ENCODE measurements around the gene PXMP2.

DNA sequence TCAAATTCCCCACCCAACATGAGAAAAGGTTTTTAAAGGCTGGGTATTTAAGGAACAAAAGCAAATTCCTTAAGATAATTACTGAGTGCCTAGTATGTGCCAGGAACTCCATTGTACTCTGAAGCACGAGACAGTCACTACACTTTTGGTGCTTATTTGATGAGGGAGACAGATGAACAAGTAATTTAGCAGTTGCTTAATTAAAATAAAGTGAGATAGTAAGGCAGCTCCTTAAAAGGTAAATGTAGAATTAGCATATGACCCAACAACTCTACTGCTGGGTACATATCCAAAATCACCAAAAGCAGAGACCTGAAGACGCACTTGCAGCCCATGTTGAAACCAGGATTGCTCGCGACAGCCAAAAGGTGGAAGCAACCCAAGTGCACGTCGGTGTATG lies 21.6 kb upstream of the PXMP2 start:
- TF ChIP-seq EP300 (IDR thresholded peaks at IDR 0.05; ENCODE audit: low read depth), result no peak
- TF ChIP-seq, protein P1, sequence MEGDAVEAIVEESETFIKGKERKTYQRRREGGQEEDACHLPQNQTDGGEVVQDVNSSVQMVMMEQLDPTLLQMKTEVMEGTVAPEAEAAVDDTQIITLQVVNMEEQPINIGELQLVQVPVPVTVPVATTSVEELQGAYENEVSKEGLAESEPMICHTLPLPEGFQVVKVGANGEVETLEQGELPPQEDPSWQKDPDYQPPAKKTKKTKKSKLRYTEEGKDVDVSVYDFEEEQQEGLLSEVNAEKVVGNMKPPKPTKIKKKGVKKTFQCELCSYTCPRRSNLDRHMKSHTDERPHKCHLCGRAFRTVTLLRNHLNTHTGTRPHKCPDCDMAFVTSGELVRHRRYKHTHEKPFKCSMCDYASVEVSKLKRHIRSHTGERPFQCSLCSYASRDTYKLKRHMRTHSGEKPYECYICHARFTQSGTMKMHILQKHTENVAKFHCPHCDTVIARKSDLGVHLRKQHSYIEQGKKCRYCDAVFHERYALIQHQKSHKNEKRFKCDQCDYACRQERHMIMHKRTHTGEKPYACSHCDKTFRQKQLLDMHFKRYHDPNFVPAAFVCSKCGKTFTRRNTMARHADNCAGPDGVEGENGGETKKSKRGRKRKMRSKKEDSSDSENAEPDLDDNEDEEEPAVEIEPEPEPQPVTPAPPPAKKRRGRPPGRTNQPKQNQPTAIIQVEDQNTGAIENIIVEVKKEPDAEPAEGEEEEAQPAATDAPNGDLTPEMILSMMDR (IDR thresholded peaks at IDR 0.05), result no peak
